Esophagus muscularis mucosa (tissue), 4 donors: Measurements from ENCODE around the gene PAX3. TPM values are rescaled to one million over a fixed set of nuclear protein-coding genes. Genes with fewer than 3 reads are reported as not detected.

Experiments used
- DNase-seq: peaks from one replicate; pipeline ENCODE4 v3.0.0-alpha.2; 2017; ENCODE audit errors: extremely low spot score
- H3K27ac ChIP-seq, 4 donors: fragments of 200-600 bp; sonication (generic); replicated peaks in 1 of 4; 1 replicate in 3 of 4; 2 replicates in 1 of 4; pipeline ENCODE4 v1.5.1; 2016 to 2019; ENCODE audit warnings: mild to moderate bottlenecking in 1 of 4
- H3K27me3 ChIP-seq, 4 donors: fragments of 200-600 bp; sonication (generic); one replicate each; pipeline versions ENCODE4 v1.5.1 to v1.6.0; 2016 to 2019
- H3K36me3 ChIP-seq, 4 donors: fragments of 200-600 bp; sonication (generic); one replicate each; pipeline ENCODE4 v1.5.1; 2016 to 2019
- H3K4me1 ChIP-seq, 4 donors: fragments of 200-600 bp; sonication (generic); one replicate each; pipeline ENCODE4 v1.5.1; 2016 to 2019
- H3K4me3 ChIP-seq, 4 donors: fragments of 200-600 bp; sonication (generic); 1 replicate in 2 of 4; 2 replicates in 2 of 4; pipeline ENCODE4 v1.5.1; 2016 to 2019; ENCODE audit warnings: mild to moderate bottlenecking in 4 of 4, moderate library complexity in 1 of 4
- H3K9me3 ChIP-seq, 4 donors: fragments of 200-600 bp; sonication (generic); 1 replicate in 3 of 4; 2 replicates in 1 of 4; pipeline ENCODE4 v1.5.1; 2016 to 2019
- EP300 ChIP-seq: sonication (generic); formaldehyde crosslinking; IDR thresholded peaks from one replicate; pipeline ENCODE4 v1.6.1; 2017; ENCODE audit warnings: antibody characterized with exemption
- POLR2A ChIP-seq: fragments of 450-650 bp; IDR thresholded peaks from one replicate; pipeline ENCODE4 v1.6.1; 2017; ENCODE audit warnings: antibody characterized with exemption, moderate library complexity, mild to moderate bottlenecking, low read depth
- POLR2AphosphoS5 ChIP-seq, 2 donors: sonication (generic); formaldehyde crosslinking; IDR thresholded peaks; one replicate each; pipeline ENCODE4 v1.6.1; 2017; ENCODE audit warnings: antibody characterized with exemption in 2 of 2
- WGBS: methylation state at CpG from one replicate; pipeline ENCODE4 v1.1.5; 2018; 5-methylcytosine and 5-hydroxymethylcytosine counted together
- intact Hi-C: fragments of 100-400 bp; cut with DNase I; formaldehyde crosslinking; loops from one replicate; pipeline ENCODE4 v1.15.1; 2023
- total RNA-seq, 4 donors: library from RNA; depleted of rRNA; stranded (reverse); fragments of >200 nt; gene quantifications; one replicate each; pipeline versions ENCODE4 v1.1.0 to v1.2.1, GENCODE V29; 2016
- TF ChIP-seq, protein P1 (sequence below), 3 experiments: fragments of 200-600 bp in 2 of 3; fragments of 450-650 bp in 1 of 3; sonication (generic) in 2 of 3; IDR thresholded peaks; one replicate each; pipeline ENCODE4 v1.5.1; 2017 to 2019; ENCODE audit warnings: antibody characterized with exemption in 3 of 3, mild to moderate bottlenecking in 2 of 3, moderate library complexity in 1 of 3

The PAX3 gene
- total RNA-seq, 4 donors from 2014 or later: not detected

DNA sequence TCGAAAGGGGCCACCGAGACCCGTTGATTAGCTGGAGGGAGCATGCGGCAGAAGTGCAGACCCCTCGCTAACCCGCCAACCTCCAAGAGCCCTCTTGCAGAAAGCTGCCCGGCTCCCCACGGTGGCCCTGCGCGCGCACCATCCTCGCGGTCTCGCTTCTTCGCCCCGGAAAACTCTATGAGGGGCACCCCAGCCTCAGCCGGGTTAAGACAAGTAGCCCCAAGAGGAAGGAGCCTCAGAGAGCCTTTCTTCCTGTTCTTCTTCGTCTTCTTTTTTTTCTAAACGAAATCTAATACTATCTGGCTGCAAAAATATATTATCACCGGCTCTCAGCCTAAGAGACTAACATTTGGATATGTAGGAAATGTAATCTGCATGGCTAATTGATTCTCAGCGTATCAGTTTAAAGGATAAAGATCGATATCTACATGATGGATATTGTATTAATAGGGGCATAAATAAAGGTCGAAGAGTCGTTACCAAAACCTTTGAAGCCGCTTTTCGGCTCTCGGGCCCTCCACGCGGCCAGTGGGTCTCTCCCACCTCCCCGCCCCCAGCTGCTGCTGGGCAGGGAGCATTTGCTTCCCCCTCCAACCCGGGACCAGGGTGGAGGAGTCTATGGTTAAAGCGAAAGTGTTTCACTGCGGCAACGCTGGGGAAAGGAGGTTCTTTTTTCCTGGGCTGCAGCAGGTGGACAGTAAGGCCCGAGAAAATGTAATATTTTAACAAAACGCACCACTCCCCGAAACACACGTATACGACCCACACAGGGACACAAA lies 6.1 kb upstream of the PAX3 start:
- WGBS: 8% methylated on average over 33 of the region's 39 CpGs
- TF ChIP-seq EP300 (no peak), POLR2AphosphoS5 (IDR thresholded peaks at IDR 0.05) (peak in 1 of 2 donors; percentile 6), POLR2A (no peak)
- TF ChIP-seq, protein P1, sequence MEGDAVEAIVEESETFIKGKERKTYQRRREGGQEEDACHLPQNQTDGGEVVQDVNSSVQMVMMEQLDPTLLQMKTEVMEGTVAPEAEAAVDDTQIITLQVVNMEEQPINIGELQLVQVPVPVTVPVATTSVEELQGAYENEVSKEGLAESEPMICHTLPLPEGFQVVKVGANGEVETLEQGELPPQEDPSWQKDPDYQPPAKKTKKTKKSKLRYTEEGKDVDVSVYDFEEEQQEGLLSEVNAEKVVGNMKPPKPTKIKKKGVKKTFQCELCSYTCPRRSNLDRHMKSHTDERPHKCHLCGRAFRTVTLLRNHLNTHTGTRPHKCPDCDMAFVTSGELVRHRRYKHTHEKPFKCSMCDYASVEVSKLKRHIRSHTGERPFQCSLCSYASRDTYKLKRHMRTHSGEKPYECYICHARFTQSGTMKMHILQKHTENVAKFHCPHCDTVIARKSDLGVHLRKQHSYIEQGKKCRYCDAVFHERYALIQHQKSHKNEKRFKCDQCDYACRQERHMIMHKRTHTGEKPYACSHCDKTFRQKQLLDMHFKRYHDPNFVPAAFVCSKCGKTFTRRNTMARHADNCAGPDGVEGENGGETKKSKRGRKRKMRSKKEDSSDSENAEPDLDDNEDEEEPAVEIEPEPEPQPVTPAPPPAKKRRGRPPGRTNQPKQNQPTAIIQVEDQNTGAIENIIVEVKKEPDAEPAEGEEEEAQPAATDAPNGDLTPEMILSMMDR (IDR thresholded peaks at IDR 0.05): no peak
- H3K27me3 ChIP-seq: peaks cover 13 to 100% (median 94%) of the 10 kb centered on the region in 4 donors

DNA sequence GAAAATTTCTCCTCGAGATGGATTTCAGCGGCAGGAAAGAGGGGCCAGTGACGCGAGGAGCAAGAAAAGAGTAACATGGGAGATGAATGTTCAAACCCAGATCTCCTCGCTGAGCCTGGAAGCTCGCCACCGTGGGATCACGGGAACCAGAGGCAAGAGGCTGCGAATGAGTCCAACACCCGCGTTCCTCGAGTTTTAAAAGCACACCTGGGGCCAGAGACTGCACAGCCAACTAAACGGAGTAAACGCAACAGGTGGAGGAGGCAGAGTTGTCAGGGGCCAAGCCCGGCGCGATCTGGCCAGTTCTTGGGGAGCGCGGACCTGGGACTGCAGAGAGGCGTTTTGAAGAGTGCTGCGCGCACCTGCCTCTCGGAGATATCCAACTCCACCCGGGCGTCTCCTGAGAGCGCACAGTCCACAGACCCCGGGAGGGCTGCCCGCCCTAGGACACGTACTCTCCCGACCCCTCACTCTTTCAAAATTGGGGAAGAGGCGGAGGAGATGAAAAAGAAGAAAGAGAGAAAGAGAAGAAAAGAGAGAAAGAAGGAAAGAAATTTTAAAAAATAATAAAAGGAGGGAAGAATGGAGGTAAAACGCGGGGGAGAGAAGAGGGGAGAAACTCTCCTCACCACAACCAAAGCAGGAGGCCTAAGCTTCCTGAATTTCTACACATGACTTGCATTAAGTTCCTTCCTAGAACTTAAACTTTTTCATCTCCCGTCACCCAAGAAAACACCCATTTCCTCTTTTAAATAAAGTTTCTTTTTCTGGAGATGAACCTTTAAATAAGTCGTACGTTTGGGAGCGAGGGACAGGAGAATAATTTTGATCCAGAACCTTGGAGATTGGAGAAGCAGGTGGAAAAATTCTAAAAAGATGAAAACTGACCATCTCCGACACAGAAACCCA lies 5.3 kb upstream of the PAX3 start:
- Histone ChIP-seq H3K27me3 (peaks cover 13 to 100% (median 94%) of the 10 kb centered on the region in 4 donors), H3K27ac (no peak overlapping the region), H3K36me3 (no peaks in the 10 kb centered on the region), H3K4me1 (peaks cover 30 to 78% (median 64%) of the 10 kb centered on the region in 4 donors), H3K9me3 (no peaks in the 10 kb centered on the region), H3K4me3 (peak overlapping the region; percentile 16 to 63 (median 54))
- TF ChIP-seq EP300: no peak
- TF ChIP-seq, protein P1 (IDR thresholded peaks at IDR 0.05): no peak
- TF ChIP-seq POLR2AphosphoS5 (IDR thresholded peaks at IDR 0.05): no peak
- TF ChIP-seq POLR2A: no peak
- intact Hi-C loops: no loop called here
- peak; percentile 64 for DNase-seq
- 7% methylated on average over 38 of the region's 38 CpGs for WGBS

More for the DNA sequence above, 6.1 kb upstream of the PAX3 start:
- no peaks in the 10 kb centered on the region for H3K9me3 ChIP-seq
- H3K4me1 ChIP-seq: peaks cover 30 to 70% (median 56%) of the 10 kb centered on the region in 4 donors
- H3K36me3 ChIP-seq: no peaks in the 10 kb centered on the region
- H3K4me3 ChIP-seq: peak overlapping the region; percentile 51 to 63 (median 56)
- intact Hi-C loops: no loop called here
- no peak overlapping the region for H3K27ac ChIP-seq
- peak; percentile 88 for DNase-seq

DNA sequence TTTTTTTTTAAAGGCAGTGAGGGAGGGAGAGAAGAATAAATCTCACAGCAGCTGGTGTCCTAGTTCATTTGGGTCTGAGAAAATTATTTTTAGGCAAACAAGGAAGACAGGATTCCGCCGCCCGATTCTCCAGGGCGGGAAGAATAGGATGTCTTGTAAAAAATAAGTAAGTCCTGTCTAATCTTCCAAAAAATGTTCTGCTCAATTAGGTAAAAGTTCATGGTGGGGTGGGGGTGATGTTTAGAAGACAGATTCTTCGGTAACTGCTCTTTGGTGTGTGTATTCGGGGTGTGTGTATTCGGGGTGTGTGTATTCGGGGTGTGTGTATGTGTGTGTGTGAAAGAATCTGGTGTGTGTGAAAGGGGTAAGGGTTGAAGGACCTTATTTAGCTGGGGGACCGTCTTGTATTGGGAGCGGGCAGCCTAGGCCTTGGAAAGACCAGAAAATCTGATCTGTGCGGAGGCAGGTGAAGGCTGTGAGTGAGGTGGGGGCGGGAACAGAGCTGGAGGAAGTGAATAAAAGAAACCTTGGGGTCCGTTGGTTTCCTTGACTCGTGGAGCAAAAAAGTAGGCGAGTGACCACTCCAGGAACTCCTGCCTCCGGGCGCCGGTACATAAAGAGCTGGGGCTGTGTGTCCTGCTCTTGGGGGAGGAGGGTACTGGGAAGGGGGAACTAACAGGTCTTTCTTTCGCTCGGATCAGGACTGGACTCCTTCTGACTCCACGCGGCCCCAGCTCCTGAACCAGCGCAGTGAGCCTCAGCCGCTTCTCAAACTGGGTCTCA lies 4.4 kb upstream of the PAX3 start:
- intact Hi-C loops: no loop called here
- Histone ChIP-seq H3K4me3 (no peak overlapping the region), H3K36me3 (no peaks in the 10 kb centered on the region), H3K9me3 (no peaks in the 10 kb centered on the region), H3K4me1 (peaks cover 38 to 86% (median 72%) of the 10 kb centered on the region in 4 donors), H3K27ac (no peak overlapping the region), H3K27me3 (peaks cover 13 to 100% (median 98%) of the 10 kb centered on the region in 4 donors)
- DNase-seq: peak; percentile 77
- WGBS: 14% methylated on average over 24 of the region's 24 CpGs
- TF ChIP-seq POLR2AphosphoS5 (IDR thresholded peaks at IDR 0.05) (no peak), EP300 (no peak), POLR2A (no peak)
- TF ChIP-seq, protein P1 (IDR thresholded peaks at IDR 0.05): no peak

DNA sequence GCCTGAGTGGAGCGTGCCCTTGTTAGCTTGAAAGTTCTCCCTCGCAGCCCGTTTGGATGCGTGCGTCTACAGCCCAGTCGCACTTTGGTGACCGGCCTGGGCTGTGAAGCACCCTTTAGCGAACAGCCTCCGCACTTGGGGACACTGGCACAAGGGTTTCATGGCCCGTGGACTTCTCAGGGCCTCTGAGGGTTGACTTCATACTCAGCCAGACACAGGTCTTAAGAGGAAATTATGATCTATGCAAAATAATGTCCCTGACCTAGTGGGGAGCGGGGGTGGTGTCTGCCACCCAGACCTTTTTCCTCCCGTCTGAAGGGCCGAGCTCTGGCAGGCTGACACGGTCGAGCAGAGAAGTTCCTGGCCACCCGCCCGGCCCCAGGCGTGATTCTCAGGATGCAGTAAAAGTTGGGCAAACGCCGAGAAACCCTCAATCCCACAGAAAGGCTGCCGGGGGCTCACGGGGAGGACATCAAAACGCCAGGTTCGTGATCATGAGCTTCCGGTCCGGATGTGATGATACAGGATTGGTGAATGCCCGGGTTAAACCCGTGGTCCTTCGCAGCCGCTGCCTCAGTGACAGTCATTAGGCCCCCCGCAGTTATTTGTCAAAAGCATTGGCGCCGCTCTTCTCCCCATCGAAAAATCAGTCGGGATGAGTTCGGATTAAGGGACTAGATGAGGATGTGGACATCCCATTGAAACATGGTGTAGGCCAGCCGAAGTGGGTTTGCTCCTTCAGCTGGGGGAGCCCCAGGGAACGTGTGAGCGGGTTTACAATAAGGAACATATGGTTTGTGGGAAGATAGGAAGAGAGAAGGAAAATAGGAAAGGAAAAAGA lies 3.6 kb upstream of the PAX3 start:
- WGBS: 9% methylated on average over 30 of the region's 39 CpGs
- DNase-seq: peak; percentile 80
- no peaks in the 10 kb centered on the region for H3K9me3 ChIP-seq
- TF ChIP-seq, protein P1 (IDR thresholded peaks at IDR 0.05): no peak
- TF ChIP-seq EP300 (no peak), POLR2A (no peak), POLR2AphosphoS5 (IDR thresholded peaks at IDR 0.05) (no peak)
- H3K27me3 ChIP-seq: peaks cover 13 to 100% (median 99%) of the 10 kb centered on the region in 4 donors
- H3K4me1 ChIP-seq: peaks cover 40 to 89% (median 79%) of the 10 kb centered on the region in 4 donors
- intact Hi-C loops: no loop called here
- no peak overlapping the region for H3K27ac ChIP-seq
- H3K36me3 ChIP-seq: no peaks in the 10 kb centered on the region
- H3K4me3 ChIP-seq: no peak overlapping the region
